IPS DF 4.7 (cell line): ENCODE data around the gene DYNC1H1.
"Not testable (repeated sequence)": the region's sequence is repeated elsewhere in the genome, so short reads cannot be mapped to it uniquely, and the experiment has no call there.

Source experiments
- DNase-seq: peaks from one replicate; pipeline ENCODE4 v3.0.0-alpha.2; 2013; ENCODE audit warnings: low spot score; ENCODE audit errors: extremely low read depth

Gene DYNC1H1

GRCh38 chr14:101963656-101964296 lies 597 bp upstream of the DYNC1H1 start:
- DNase-seq, result no peak

GRCh38 chr14:101965181-101965544 lies 790 bp downstream of the DYNC1H1 start:
- DNase-seq, result no peak

DNA sequence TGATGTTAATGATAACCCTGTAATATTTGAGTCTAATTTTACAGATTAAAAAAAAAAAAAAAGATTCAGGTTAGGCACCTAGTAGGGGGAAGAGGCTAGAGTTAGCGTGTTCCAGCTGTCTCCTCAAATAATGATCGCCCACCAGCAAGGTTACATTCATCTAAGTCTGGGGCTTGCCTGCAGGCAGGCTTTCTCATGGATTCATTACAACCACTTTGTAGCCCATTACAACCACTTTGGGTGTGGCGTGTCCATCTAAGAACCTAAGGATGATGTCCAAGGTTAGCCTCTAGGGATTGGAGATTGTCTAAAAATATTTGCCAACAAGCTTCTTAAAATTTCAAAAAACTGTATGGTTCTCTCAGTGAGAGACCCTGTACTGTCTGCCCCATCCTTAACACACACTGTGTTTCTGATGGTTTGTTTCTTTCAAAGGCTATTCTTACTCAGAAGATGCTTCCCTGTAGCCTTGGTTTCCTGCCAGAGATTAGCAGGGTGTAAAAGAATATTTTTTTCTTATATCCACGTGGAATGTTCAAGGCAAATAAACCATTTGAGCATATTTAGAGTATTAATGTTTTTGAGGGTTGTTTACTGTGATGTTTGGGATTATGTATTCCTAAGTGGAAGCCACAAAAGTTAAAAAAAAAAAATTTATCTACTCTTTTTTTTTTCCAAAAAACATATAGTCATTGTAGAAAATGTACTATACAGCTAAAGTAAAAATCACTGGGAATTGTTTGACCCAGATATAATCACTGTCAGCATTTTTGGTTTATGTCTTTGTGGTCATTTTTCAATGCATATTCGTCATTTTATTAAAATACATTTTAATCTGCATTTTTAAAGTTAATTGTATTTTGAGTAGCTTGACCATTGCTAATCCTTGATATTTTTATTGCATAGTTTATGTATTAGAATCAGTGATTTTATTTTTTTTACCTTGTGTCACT lies 1.7 kb downstream of the DYNC1H1 start:
- no peak for DNase-seq

GRCh38 chr14:101966742-101967141 lies 2.4 kb downstream of the DYNC1H1 start:
- no peak for DNase-seq

GRCh38 chr14:101968186-101968585 lies 3.8 kb downstream of the DYNC1H1 start:
- DNase-seq, result no peak

DNA sequence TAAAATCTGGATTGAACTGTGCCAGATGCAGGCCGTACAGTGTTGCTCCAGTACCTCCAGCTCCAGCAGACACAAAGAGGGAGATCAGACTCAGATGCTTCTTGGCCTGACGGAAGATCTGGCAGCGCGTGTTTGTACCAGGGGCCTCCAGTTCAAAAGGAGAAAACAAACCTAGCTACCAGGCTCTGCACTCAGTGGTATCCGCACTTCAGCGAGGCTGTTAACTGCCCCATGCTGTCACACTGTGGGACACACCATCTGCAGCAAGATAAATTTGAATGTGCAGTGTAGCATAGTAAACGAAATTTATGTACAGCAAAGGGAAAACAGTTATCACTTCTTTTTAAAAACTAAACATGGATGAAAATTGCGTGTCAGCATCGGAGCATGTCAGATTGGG lies 5.1 kb downstream of the DYNC1H1 start:
- no peak for DNase-seq

DNA sequence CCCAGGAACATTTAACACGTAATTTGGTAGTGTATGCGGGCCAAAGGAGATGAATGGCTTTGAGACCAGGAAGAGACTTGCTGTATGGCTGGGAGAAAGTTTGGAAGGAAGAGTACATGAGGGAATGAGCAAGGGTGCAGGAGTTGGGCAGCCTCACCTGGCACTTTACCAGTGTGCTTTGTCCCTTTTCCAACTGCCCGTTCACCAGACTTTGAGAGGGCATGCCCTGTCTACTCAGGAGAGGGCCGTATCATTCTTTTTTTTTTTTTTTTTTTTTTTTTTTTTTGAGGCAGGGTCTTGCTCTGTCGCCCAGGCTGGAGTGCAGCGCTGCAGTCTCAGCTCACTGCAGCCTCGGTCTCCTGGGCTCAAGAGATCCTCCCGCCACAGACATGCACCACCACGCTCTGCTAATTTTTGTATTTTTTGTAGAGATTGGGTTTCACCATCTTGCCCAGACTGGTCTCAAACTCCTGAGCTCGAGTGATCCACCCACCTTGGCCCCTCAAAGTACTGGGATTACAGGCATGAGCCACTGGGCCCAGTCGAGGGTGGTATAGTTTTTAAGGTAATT lies 6.5 kb downstream of the DYNC1H1 start:
- DNase-seq, result no peak

GRCh38 chr14:101971458-101971857 lies 7.1 kb downstream of the DYNC1H1 start:
- not testable (repeated sequence) for DNase-seq

- no peak for DNase-seq
Observed at GRCh38 chr14:101972126-101972866, 7.9 kb downstream of the DYNC1H1 start.

- no peak for DNase-seq
Observed at GRCh38 chr14:101973356-101973755, 9.0 kb downstream of the DYNC1H1 start.

GRCh38 chr14:101975231-101975630 lies 10.9 kb downstream of the DYNC1H1 start:
- DNase-seq, result no peak

DNA sequence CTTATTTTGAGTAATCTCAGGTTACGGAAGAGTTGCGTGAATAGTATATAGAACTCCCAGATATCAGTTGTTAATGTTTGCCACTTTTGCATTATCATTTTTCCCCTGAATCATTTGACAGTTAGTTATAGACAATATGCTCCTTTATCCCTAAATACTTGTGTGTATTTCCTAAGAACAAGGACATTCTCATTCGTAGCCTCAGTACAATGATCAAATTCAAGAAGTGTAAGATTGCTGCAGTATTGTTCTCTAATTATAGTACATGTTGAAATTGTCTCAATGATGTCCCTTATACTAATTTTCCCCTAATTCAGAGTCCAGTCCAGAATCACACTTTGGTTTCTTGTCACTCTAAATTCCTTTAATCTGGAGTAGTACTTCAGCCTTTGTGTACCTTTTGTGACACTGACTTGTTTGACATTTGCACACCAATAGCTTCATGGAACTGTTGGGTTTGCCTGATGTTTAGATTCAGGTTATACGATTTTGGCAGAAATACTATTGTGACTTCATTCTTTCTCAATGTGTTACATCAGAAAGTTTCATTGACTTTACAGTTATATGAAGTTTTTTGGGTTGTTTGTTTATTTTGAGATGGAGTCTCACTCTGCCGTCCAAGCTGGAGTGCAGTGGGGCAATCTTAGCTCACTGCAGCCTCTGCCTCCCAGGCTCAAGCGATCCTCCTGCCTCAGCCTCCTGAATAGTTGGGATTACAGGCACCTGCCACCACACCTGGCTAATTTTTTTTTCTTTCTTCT lies 13.1 kb downstream of the DYNC1H1 start:
- DNase-seq, result no peak

GRCh38 chr14:101979666-101980065 lies 15.3 kb downstream of the DYNC1H1 start:
- no peak for DNase-seq

- DNase-seq, result no peak
Observed at GRCh38 chr14:101980251-101980650, 15.9 kb downstream of the DYNC1H1 start.

- DNase-seq, result no peak
Observed at GRCh38 chr14:101980700-101981099, 16.3 kb downstream of the DYNC1H1 start.

GRCh38 chr14:101982621-101983020 lies 18.2 kb downstream of the DYNC1H1 start:
- DNase-seq, result no peak

DNA sequence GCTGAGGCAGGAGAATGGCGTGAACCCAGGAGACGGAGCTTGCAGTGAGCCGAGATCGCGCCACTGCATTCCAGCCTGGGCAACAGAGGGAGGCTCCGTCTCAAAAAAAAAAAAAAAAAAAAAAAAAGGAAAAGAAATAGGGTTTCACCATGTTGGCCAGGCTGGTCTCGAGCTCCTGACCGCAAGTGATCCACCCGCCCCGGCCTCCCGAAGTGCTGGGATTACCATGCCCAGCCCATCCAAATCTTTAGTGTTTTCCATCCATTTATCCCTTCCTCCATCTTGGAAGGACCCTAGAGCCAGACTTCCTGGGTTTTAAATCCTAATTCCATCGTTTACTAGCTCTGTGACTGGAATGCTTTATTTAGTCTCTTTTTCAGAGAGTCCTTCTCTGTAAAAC lies 20.5 kb downstream of the DYNC1H1 start:
- DNase-seq, result not testable (repeated sequence)

- DNase-seq, result no peak
Observed at GRCh38 chr14:101985957-101986356, 21.6 kb downstream of the DYNC1H1 start.

GRCh38 chr14:101986953-101987352 lies 22.6 kb downstream of the DYNC1H1 start:
- no peak for DNase-seq

DNA sequence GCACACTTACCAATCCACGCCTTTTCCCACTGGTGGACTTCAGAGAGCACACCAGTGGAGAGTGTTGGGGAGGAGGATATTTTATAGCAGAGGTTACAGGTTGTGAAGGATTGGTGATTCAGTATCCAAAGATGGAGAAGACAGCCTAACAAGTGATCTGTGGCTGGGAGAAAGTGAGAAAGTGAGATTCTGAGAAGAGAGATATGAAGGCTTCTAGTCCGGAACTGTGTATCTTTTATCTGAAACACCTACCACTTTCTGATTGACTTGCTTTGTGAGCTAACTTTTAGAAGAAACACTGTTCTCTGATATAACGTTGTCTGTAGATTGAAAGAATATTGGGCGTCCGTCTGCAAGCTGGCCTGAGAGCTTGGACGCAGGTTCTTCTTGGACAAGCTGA lies 24.0 kb downstream of the DYNC1H1 start:
- DNase-seq, result no peak

DNA sequence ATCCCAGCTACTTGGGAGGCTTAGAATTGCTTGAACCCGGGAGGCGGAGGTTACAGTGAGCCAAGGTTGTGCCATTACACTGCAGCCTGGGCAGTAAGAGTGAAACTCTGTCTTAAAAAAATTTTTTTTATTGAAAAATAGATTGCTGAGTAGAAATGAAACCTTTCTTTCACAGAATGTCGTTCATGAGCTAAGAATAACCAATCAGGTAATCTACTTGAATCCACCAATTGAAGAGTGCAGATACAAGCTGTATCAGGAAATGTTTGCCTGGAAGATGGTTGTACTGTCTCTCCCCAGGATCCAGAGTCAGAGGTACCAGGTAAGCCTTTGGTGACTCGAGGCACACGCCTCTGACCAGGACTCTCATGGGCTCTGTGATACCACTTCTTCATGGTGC lies 27.0 kb downstream of the DYNC1H1 start:
- no peak for DNase-seq
